T-helper 22 cell (primary cell): ENCODE results near the gene SLC45A3.

Source experiments
- DNase-seq: peaks from one replicate; pipeline ENCODE4 v3.0.0-alpha.2; 2020; ENCODE audit warnings: low read depth

Gene SLC45A3

DNA sequence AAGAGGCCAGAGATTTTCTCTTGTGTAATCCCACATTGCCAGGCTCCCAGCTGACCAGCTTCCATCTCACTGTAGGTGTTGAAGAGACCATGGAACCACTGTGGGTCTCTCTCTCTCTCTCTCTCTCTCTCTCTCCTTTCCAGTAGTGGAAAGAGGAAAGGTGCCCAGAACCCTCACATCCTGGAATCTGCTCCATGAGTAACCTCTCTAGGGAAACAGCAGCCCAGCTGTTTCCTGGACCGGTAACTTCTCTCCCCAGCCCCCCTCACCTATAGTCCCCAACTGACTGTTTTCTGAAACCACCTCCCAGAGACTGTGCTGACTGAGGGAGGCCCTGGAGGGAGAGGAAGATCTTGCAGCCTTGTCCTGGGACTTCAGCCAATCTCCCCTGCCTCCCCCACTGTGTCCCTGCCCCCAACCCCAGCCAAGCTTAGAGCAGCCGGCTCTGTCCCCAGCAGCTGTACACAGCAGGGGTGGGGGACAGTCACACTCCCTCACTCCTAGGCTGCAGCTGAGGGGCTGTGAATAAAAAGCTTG lies 20.6 kb upstream of the SLC45A3 start:
- DNase-seq = no peak

GRCh38 chr1:205699416-205699815 lies 19.1 kb upstream of the SLC45A3 start:
- no peak for DNase-seq

DNA sequence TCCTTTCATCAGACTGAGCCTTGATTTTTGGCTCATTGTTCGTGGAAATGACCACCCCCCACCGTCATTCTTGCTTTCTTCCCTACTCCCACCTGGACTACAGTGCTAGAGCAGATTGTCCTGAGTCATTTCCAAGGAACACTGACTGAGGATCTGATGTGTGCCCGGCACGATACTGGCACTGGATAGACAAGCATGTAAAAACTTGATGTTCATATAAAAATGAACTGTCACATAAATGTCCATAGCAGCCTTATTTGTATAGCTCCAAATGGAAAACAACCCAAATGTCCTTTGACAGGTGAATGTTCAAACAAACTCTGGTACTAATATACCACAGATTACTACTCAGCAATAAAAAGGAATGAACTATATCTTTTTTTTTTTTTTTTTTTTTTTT lies 18.6 kb upstream of the SLC45A3 start:
- DNase-seq = no peak

- no peak for DNase-seq
Observed at GRCh38 chr1:205693421-205693991, 13.2 kb upstream of the SLC45A3 start.

GRCh38 chr1:205692423-205692822 lies 12.1 kb upstream of the SLC45A3 start:
- no peak for DNase-seq

- DNase-seq = no peak
Observed at GRCh38 chr1:205690122-205690756, 9.9 kb upstream of the SLC45A3 start.

GRCh38 chr1:205689479-205689878 lies 9.2 kb upstream of the SLC45A3 start:
- no peak for DNase-seq

DNA sequence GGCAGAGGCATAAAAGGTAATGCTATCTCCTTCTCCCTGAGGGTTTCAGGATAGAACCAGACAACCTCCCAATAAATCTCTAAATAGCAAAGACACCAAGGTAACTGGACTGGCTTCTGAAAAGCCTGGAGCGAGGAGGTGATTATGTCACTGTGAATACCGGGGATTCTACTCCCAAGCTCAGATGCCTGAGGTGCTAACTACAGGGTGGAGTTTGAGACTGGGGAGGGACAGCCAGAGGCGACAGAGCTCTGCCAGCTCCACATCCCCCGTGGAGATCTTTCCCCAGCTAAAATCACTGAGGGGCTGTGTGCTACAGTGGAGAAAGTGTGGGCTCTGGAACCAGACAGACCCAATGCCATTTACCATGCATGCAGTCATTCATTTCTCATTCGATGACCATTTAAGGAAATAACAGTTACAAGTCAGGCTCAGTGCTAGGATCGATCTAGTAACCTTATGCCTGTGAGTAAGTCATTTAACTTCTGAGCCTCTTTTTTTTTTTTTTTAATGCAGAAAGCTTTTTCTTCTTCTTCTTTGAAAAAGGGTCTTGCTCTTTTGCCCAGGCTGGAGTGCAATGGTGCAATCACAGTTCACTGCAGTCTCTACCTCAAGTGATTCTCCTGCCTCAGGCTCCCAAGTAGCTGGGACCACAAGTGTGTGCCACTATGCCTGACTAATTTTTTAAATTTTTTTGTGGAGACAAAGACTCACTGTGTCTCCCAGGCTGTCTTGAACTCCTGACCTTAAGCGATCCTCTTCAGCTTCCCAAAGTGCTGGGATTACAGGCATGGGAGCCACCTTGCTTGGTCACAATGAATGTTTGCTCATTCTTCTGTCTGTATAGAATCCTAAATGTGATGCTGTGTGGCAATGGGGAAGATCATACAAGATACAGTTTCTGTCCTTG lies 8.1 kb upstream of the SLC45A3 start:
- DNase-seq = no peak

- no peak for DNase-seq
Observed at GRCh38 chr1:205687242-205687641, 6.9 kb upstream of the SLC45A3 start.

- no peak for DNase-seq
Observed at GRCh38 chr1:205681364-205681763, 1.1 kb upstream of the SLC45A3 start.

DNA sequence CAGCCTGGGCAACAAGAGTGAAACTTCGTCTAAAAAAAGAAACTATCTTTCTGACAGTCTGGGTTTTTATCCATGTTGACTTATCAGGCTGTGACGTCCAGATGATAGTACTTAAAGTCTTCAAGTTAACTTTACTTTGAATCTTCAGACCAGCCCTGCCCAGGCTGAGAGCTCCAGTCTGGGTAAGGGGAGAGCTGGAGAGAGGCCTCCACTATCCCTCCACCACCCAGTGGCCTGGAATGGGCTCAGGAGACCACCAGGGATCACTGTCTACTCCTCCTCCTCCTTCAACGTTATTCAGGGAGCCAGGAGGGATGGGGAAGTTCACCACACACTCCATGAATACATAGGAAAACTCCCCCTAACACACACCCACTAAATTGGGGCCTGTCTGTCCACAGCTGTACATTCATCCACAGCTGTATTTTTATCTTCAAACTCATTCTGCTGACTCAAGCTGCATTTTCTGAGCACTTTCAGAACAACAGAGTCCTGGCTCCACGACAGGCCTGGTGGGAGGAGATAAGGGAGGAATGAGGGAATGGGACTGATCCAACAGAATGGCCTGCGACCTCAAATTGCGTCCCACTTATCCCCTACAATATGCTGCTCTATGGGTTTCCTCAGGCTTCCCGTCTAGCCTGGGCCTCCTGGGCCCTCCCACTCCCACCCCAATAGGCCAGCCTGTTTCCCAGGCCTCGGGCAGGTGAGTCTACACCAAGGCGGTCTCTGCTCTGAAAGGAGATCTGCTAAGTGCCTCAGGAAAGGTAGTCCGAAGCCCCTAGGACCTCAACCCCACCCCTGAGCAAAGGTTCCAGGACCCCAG lies 1.8 kb downstream of the SLC45A3 start:
- no peak for DNase-seq

- DNase-seq = no peak
Observed at GRCh38 chr1:205677167-205677566, 3.1 kb downstream of the SLC45A3 start.

DNA sequence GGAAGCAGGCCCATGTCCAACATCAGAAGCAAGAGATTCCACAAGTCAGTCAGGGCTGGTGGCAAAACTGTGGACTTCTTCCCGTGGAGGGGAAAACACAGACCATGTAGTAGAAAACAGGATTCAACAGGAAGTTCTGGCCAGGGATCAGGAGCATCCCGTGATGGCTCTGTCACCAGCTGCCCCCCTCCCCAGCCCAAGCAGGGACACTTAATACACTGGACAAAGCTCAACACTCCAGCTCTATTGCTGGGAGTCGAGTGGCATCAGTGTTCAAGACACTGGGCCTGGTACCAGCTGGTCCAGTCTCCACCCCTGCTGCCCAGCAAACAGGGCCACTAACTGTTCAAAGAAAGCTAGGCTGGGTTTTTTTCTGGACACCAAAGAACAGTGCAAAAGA lies 3.7 kb downstream of the SLC45A3 start:
- no peak for DNase-seq

DNA sequence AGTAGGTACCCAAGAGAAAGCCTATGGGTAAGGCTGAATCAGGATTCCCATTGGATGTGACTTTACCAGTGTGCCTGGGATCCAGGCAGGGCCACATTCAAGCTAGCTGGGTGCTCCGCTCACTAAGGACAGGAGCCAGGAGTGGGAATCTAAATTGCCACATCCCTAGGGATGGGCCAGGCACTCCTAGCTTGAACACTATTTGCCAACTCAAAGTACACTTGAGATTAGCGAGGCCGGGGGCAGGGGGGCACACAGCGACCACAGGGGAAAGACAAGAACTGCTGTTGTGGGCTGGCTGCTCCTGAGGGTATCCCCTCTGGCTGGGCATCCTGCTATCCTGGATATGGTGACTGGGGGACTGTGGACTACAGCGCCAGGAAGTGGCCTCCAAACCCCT lies 4.3 kb downstream of the SLC45A3 start:
- no peak for DNase-seq

GRCh38 chr1:205675247-205675646 lies 5.1 kb downstream of the SLC45A3 start:
- DNase-seq = no peak

- DNase-seq = no peak
Observed at GRCh38 chr1:205672970-205673369, 7.3 kb downstream of the SLC45A3 start.

GRCh38 chr1:205672395-205672889 lies 7.9 kb downstream of the SLC45A3 start:
- DNase-seq = no peak

GRCh38 chr1:205670611-205671430 lies 9.5 kb downstream of the SLC45A3 start:
- no peak for DNase-seq

DNA sequence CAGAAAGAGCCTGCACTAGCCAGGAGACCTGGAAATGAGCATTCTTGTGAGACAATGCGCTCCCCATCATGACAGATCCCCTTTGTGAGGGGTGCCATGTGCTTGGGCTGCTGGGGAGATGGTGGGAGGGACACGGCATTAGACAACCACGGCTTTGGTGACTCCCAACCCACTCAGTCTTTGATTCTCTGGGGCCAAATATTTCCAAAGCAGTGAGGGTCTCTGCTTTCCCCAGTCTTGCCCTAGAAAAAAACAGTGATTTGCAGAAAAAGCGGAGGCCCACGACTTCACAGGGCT lies 10.2 kb downstream of the SLC45A3 start:
- no peak for DNase-seq

DNA sequence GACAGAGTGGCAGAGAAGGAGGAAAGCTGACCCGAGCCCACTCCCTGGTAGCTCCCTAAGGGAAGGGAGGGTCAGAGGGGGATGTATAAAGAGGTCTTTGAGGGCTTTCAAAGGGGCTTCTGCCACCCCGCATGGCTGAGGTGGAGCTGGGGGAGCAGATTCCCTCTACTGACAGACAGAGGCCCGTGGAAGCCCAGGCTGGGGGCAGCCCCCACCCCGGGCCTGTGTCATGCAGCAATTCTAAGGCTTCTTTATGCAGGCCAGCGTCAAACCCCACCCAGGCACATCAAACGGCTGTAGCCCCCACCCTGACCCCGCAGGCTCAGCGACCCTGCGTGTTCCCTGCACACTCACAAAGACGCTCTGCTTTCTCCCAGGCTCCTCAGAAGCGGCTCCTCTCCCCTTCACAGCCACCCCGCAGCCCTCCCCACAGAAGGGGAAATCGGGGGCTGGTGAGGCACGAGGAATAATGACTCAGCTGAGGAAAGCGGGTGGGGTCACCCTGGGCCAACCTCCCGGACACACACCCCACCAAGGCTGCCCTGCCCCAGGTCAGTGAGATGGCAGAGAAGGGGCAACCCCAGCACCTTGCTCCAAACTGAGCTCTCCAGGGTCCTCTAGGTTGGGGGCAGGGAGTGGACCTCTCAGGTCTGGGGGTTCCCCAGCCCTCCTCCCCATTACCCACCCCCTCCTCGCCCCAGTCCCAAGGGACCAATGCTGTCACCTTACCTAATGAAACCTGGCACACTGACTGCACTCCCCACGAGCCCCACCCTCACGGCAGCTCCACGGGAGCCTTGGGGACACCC lies 10.8 kb downstream of the SLC45A3 start:
- DNase-seq = no peak
